ENCODE results near the gene COL20A1.

COL20A1 gene

DNA sequence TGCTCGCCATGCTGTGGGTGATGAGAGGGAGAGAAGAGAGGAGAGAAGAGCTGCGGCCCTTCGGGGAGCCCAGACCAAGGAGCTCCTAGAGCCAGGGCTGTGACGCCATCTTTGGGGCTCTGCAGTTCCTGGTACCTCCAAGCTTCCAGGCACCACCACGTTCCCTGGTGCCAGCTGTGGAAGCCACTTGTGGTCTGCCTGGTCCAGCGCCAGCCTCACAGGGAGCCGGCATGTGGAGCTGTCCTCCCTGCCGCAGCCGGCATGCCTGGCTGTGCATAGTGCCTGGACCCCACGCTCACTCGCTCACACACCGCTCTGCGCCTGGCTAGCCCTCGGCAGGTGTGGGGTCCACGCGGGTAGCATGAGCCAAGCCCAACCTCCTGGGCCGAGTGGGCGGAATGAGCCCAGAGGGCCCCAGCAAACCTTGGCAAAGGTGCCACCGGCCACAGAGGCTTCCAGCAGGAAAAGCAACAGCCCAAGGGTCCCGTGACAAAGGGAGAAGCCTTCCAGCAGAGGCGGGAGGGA is 87.4 kb downstream of the COL20A1 start:
- no peak for DNase-seq

DNA sequence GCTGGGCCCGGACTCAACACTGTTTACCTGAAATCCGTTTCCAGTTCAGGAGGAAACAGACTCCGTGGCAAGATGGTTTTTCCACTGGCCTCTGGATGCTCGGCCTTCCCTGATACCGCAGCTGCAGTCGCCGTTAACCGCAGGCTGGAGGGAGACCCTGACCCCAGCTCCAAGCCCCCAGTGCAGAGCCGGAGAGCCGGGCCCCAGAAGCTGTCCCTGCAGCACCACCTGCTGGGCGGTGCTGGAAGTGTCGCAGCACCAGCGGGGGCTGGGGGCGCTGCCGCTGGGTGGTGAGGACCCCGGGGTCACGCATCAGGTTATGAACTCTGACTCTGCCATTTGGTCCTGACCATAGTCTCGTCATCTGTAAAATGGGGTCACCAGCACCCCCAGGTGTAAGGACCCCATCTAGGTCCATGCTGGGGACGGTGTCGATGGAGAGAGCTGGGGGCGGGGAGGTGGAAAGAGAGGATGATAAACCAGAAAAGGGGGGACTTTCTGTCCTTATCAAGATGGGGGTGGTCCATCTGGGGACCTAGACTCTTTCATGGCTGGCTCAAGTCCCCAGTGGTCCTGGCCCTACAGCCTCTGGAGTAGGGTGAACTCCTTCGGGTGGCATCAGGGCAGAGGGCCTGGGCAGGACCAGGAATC is 88.9 kb downstream of the COL20A1 start:
- DNase-seq, result no peak

DNA sequence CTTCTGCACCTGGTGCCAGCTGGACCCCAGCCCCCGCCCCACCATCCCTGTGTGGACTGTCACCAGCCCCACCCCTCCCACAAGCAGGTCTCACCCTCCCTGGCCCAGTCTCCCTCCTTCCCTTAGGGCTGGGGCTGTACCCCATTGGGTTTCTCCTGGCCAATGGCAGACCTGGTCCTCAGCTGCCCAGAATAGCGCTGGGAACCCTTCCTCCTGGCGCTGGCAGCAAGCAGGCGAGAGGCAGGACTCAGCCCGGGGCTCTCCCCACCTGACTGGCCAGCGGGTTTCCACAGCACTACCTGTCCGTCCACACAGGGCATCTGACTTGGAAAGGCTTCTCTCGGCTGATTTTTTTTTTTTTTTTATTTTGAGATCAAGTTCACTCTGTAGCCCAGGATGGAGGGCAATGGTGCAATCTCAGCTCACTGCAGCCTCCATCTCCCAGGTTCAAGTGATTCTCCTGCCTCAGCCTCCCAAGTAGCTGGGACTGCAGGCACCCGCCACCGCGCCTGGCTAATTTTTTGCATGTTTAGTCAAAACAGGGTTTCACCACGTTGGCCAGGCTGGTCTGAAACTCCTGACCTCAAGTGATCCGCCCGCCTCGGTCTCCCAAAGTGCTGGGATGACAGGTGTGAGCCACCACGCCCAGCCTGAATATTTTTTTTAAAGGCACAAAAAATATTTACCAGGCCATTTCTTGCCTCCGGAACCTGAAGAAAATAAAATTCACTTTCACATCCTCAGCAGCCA is 89.7 kb downstream of the COL20A1 start:
- no peak for DNase-seq

DNA sequence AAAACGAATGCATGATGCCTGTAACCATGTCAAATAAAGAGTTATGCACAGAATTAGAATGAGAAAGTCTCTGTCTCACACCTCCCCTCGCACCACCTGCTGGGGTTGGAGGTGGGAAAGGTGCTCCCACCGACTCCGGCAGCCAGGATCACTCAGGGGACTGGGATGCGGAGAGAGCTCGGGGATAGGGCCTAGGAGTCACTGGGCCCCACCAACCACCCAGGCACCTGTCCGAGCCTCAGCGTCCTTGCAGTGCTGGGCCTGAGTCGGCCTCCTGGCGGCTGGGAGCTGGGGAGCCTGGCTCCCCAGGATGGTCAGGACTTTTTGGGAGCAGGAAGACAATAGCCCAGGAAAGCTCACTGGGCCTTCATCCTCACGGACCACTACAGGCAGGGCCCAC is 90.6 kb downstream of the COL20A1 start:
- DNase-seq, result no peak

DNA sequence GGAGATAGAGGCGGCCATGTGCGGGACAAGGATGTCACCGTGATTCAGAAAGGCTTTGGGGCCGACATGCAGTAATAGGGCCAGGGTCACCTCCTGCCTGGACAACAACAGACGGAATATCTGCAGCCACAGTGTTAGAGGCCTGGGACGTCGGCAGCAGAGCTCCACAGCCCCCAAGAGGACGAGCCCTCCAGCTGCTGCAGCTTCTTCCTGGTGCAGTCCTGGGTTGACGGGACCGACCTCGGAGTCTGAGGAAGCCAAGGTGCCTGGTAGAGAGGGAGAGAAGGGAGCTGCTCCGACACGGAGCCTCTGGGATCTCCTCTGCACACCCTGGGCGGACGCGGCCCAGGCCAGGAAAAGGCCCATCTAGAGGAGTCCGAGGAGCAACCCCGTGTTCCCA is 91.3 kb downstream of the COL20A1 start:
- no peak for DNase-seq

All from islet precursor cell (in vitro differentiated cells).